K562 (cell line): Measurements from ENCODE around the gene HFE. TPM values are rescaled to one million over a fixed set of nuclear protein-coding genes. Genes with fewer than 3 reads are reported as not detected.
A peak's percentile ranks its signal among the peaks of the same experiment; 100 is the strongest.

ENCODE experiments used
- AFF4 ChIP-seq: sonication (generic); formaldehyde crosslinking; IDR thresholded peaks from 2 replicates; pipeline ENCODE4 v1.8.0; 2023; ENCODE audit warnings: mild to moderate bottlenecking, missing genetic modification reagents
- CTCFL ChIP-seq: IDR thresholded peaks from 2 replicates; pipeline ENCODE4 v1.6.1; 2011; ENCODE audit warnings: borderline replicate concordance, low read depth, mild to moderate bottlenecking, moderate library complexity, low read length; ENCODE audit not compliant: insufficient read depth, poor library complexity, severe bottlenecking
- GABPB1 ChIP-seq: sonication (generic); formaldehyde crosslinking; IDR thresholded peaks from 2 replicates; pipeline ENCODE4 v1.8.0; 2022; ENCODE audit warnings: mild to moderate bottlenecking, missing genetic modification reagents
- NBN ChIP-seq: fragments of 450-650 bp; IDR thresholded peaks from 2 replicates; pipeline ENCODE4 v1.6.1; 2016; ENCODE audit warnings: low read depth, mild to moderate bottlenecking
- NCOR1 ChIP-seq: fragments of 450-650 bp; IDR thresholded peaks from 2 replicates; pipeline ENCODE4 v1.6.1; 2016; ENCODE audit warnings: mild to moderate bottlenecking, moderate library complexity
- NR0B1 ChIP-seq: fragments of 450-650 bp; IDR thresholded peaks from one replicate; pipeline ENCODE4 v1.6.1; 2018; ENCODE audit warnings: mild to moderate bottlenecking, moderate library complexity; ENCODE audit not compliant: partially characterized antibody
- SP2 ChIP-seq: IDR thresholded peaks from 2 replicates; pipeline ENCODE4 v1.6.1; 2011; ENCODE audit warnings: mild to moderate bottlenecking, low read depth, low read length, moderate library complexity; ENCODE audit not compliant: poor library complexity, severe bottlenecking; ENCODE audit errors: extremely low read depth
- ZNF507 ChIP-seq: conservative IDR thresholded peaks from 2 replicates; pipeline ENCODE4 v1.6.1; 2017; ENCODE audit warnings: missing genetic modification characterization, missing compliant biosample characterization
- polyA plus RNA-seq, 8 experiments: library from polyadenylated mRNA; depleted of rRNA in 4 of 8; stranded (reverse) in 5 of 8; unstranded in 3 of 8; fragments of >200 nt; fragmentation: Nextera tagmentation in 2 of 8; fragmentation: Illumina TruSeq in 1 of 8; extraction: Ambion mirVana in 2 of 8; extraction: Trizol in 1 of 8; gene quantifications; 2 replicates each; pipeline versions ENCODE4 v1.2.1 to v1.2.3, GENCODE V29; 2011 to 2014; ENCODE audit warnings: inconsistent platforms in 1 of 8, missing spikeins in 1 of 8
- total RNA-seq, 7 experiments: library from RNA; depleted of rRNA in 6 of 7; stranded (reverse); fragments of >200 nt in 6 of 7; fragmentation: Illumina TruSeq in 2 of 7; extraction: Trizol in 2 of 7; gene quantifications; 2 replicates each; pipeline versions ENCODE4 v1.2.1 to v1.2.3, GENCODE V29; 2011 to 2021; ENCODE audit warnings: low replicate concordance in 1 of 7
- TF ChIP-seq, protein P1 (sequence below): fragments of 250-450 bp; sonication (Bioruptor Pico); IDR thresholded peaks from 2 replicates; pipeline ENCODE4 v1.4.0; 2020; ENCODE audit warnings: mild to moderate bottlenecking, moderate library complexity

HFE gene
- total and polyA plus RNA-seq, 9 of the 15 experiments (the other 6 are each of a cell fraction or from before 2014, with no cell fraction given), result 0.14 to 1.2 (median 0.76) TPM

- TF ChIP-seq AFF4 (CRISPR knock-in tag) (peak; percentile 100), SP2 (no peak), NBN (peak; percentile 33; the same call in 1 of the 2 replicates), NR0B1 (no peak), ZNF507 (tag) (no peak), GABPB1 (CRISPR knock-in tag) (peak; percentile 82), CTCFL (no peak), NCOR1 (peak; percentile 67)
- TF ChIP-seq, protein P1, sequence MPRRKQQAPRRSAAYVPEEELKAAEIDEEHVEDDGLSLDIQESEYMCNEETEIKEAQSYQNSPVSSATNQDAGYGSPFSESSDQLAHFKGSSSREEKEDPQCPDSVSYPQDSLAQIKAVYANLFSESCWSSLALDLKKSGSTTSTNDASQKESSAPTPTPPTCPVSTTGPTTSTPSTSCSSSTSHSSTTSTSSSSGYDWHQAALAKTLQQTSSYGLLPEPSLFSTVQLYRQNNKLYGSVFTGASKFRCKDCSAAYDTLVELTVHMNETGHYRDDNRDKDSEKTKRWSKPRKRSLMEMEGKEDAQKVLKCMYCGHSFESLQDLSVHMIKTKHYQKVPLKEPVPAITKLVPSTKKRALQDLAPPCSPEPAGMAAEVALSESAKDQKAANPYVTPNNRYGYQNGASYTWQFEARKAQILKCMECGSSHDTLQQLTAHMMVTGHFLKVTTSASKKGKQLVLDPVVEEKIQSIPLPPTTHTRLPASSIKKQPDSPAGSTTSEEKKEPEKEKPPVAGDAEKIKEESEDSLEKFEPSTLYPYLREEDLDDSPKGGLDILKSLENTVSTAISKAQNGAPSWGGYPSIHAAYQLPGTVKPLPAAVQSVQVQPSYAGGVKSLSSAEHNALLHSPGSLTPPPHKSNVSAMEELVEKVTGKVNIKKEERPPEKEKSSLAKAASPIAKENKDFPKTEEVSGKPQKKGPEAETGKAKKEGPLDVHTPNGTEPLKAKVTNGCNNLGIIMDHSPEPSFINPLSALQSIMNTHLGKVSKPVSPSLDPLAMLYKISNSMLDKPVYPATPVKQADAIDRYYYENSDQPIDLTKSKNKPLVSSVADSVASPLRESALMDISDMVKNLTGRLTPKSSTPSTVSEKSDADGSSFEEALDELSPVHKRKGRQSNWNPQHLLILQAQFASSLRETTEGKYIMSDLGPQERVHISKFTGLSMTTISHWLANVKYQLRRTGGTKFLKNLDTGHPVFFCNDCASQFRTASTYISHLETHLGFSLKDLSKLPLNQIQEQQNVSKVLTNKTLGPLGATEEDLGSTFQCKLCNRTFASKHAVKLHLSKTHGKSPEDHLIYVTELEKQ (CRISPR knock-in tag), result no peak
These were observed 36.9 kb downstream of the HFE start (continued) for GRCh38 chr6:26123947-26124780.
